ENCODE measurements around the gene EBLN1.

DNA sequence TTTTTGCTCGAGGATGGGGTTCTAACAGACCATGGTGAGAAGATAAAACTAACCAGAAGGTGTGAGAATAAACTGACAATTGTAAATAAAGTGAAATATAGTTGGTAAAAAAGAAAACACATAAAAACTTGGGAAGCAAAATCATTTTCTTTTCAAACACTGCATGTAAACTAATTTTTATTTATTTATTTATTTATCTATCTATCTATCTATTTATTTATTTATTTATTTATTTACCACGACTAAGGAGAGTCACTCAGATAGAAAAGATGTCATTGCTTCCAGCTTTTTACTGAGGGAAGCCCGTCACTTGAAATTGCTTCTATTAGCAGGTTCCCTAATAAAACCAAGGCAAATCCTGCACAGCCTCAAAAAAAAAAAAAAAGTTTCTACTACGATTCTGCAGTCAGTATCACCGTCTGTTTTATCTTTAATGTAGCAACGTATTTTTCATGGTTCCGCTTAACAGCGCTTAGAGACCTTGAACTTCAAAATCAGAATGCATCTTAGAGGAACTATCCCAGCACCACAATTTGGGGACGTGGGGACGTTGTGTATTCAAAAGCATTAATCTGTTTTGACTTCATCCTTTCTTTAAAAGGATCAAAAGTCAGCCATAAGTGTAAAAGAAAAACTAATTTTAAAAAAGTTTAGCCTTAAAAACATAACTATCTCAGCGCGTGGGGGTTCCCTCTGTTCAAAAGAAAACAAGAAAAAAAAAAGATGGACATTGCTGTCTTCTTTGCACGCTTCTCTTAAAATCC, 33.3 kb upstream of the EBLN1 start:
- TF ChIP-seq GATA2 (IDR thresholded peaks at IDR 0.05; ENCODE audit: low read depth, low read length): no peak
- no peak for TF ChIP-seq GATA3 (IDR thresholded peaks at IDR 0.05; ENCODE audit: low read depth, low read length)
